Measurements from ENCODE around the gene MGAT4B. TPM values are rescaled to one million over a fixed set of nuclear protein-coding genes. Genes with fewer than 3 reads are reported as not detected.
"Not testable (repeated sequence)": the region's sequence is repeated elsewhere in the genome, so short reads cannot be mapped to it uniquely, and the experiment has no call there.

Gene MGAT4B
- total RNA-seq, 1 experiment from 2014 or later: 59.5 TPM

DNA sequence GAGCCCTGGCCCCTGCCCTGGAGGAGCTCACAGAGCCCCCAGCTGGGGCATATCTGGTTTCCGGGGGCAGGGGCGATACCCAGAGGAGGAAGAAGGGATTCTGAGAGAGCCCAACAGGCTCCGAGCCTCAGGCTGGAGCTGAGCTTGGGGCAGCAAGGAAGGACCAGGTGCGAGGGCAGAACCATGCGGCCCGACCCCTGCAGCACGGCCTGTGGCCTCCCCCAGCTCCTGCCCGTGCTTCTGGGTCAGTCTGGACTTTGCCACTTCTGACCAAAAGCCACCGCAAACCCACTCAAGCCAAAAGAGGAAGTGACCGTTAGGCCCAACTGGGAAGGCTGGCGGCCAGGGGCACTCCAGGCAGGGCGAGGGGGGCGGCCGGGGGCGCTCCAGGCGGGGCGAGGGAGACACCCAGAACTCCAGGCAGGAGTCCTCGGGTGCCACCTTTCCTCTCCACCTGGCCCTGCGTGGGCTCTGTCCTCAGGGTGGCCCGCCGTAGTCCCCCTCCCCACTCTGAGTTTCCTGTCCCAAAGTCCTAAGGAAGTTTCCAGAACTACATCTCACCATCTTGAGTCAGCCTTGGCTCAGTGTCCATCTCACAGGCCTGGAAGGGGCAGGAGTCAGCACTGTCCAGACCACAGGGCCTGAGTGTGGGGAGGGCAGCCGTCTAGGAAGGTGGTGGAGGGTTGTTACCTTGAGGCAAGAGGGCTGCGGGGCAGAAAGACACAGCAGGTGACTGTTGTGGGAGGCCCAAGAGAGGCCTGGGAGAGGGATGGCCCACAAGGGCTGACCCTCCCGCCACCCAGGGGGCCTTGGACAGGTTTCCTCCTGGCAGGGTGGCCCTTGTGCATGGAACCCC is 13.8 kb downstream of the MGAT4B start:
- Histone ChIP-seq H3K27ac (ENCODE audit: low read depth, low read length, poor library complexity, severe bottlenecking) (no peak overlapping the region), H3K4me1 (ENCODE audit: insufficient read depth, low read length, poor library complexity, severe bottlenecking) (no peaks in the 10 kb centered on the region), H3K9me3 (ENCODE audit: low read depth, low read length, poor library complexity, severe bottlenecking) (no peaks in the 10 kb centered on the region), H3K36me3 (ENCODE audit: insufficient read depth, low read length, poor library complexity, severe bottlenecking) (no peaks in the 10 kb centered on the region), H3K27me3 (replicated peaks; ENCODE audit: insufficient read depth, low read depth, low read length, poor library complexity) (no peaks in the 10 kb centered on the region), H3K4me3 (ENCODE audit: low read depth, low read length, poor library complexity, severe bottlenecking) (no peak overlapping the region)
- DNase-seq (ENCODE audit: low spot score): no peak
- ChIA-PET CTCF (no interaction called here), POLR2A (ENCODE audit: low non-redundant PET) (no interaction called here)
- intact Hi-C loops (cut with micrococcal nuclease; ENCODE audit: unreplicated experiment): no loop called here
- TF ChIP-seq, protein P1, sequence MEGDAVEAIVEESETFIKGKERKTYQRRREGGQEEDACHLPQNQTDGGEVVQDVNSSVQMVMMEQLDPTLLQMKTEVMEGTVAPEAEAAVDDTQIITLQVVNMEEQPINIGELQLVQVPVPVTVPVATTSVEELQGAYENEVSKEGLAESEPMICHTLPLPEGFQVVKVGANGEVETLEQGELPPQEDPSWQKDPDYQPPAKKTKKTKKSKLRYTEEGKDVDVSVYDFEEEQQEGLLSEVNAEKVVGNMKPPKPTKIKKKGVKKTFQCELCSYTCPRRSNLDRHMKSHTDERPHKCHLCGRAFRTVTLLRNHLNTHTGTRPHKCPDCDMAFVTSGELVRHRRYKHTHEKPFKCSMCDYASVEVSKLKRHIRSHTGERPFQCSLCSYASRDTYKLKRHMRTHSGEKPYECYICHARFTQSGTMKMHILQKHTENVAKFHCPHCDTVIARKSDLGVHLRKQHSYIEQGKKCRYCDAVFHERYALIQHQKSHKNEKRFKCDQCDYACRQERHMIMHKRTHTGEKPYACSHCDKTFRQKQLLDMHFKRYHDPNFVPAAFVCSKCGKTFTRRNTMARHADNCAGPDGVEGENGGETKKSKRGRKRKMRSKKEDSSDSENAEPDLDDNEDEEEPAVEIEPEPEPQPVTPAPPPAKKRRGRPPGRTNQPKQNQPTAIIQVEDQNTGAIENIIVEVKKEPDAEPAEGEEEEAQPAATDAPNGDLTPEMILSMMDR (conservative IDR thresholded peaks at IDR 0.05; ENCODE audit: low read depth, low read length): no peak
- no peak for TF ChIP-seq EZH2 (IDR thresholded peaks at IDR 0.05; ENCODE audit: borderline replicate concordance, low read depth, low read length, poor library complexity, severe bottlenecking)
- BruUV-seq (replicated peaks): no TSS peak

- no peaks in the 10 kb centered on the region for H3K9me3 ChIP-seq (ENCODE audit: low read depth, low read length, poor library complexity, severe bottlenecking)
- no peaks in the 10 kb centered on the region for H3K27me3 ChIP-seq (replicated peaks; ENCODE audit: insufficient read depth, low read depth, low read length, poor library complexity)
- no peak overlapping the region for H3K4me3 ChIP-seq (ENCODE audit: low read depth, low read length, poor library complexity, severe bottlenecking)
- intact Hi-C loops (cut with micrococcal nuclease; ENCODE audit: unreplicated experiment): no loop called here
- TF ChIP-seq, protein P1 (conservative IDR thresholded peaks at IDR 0.05; ENCODE audit: low read depth, low read length): no peak
- no peak for TF ChIP-seq EZH2 (IDR thresholded peaks at IDR 0.05; ENCODE audit: borderline replicate concordance, low read depth, low read length, poor library complexity, severe bottlenecking)
- ChIA-PET POLR2A (ENCODE audit: low non-redundant PET) (no interaction called here), CTCF (no interaction called here)
- no peaks in the 10 kb centered on the region for H3K4me1 ChIP-seq (ENCODE audit: insufficient read depth, low read length, poor library complexity, severe bottlenecking)
- no peak overlapping the region for H3K27ac ChIP-seq (ENCODE audit: low read depth, low read length, poor library complexity, severe bottlenecking)
- no peak for DNase-seq (ENCODE audit: low spot score)
- H3K36me3 ChIP-seq (ENCODE audit: insufficient read depth, low read length, poor library complexity, severe bottlenecking): no peaks in the 10 kb centered on the region
- BruUV-seq (replicated peaks): no TSS peak
Observed at GRCh38 chr5:179791881-179792611, 14.6 kb downstream of the MGAT4B start.

- CTCF ChIA-PET; intact Hi-C loops (cut with micrococcal nuclease; ENCODE audit: unreplicated experiment); H3K4me1 ChIP-seq (ENCODE audit: insufficient read depth, low read length, poor library complexity, severe bottlenecking); H3K27ac ChIP-seq (ENCODE audit: low read depth, low read length, poor library complexity, severe bottlenecking); H3K27me3 ChIP-seq (replicated peaks; ENCODE audit: insufficient read depth, low read depth, low read length, poor library complexity); H3K4me3 ChIP-seq (ENCODE audit: low read depth, low read length, poor library complexity, severe bottlenecking); H3K36me3 ChIP-seq (ENCODE audit: insufficient read depth, low read length, poor library complexity, severe bottlenecking); POLR2A ChIA-PET (ENCODE audit: low non-redundant PET); BruUV-seq (replicated peaks); DNase-seq (ENCODE audit: low spot score); H3K9me3 ChIP-seq (ENCODE audit: low read depth, low read length, poor library complexity, severe bottlenecking): not testable (repeated sequence)
Observed at GRCh38 chr5:179789278-179789677, 17.4 kb downstream of the MGAT4B start.
